Measurements from ENCODE around the gene AGBL2. TPM values are rescaled to one million over a fixed set of nuclear protein-coding genes. Genes with fewer than 3 reads are reported as not detected.

AGBL2 gene
- total and polyA plus RNA-seq, 2 of the 8 experiments (the other 6 are each of a cell fraction or from before 2014, with no cell fraction given): 2.1 to 6.5 TPM

DNA sequence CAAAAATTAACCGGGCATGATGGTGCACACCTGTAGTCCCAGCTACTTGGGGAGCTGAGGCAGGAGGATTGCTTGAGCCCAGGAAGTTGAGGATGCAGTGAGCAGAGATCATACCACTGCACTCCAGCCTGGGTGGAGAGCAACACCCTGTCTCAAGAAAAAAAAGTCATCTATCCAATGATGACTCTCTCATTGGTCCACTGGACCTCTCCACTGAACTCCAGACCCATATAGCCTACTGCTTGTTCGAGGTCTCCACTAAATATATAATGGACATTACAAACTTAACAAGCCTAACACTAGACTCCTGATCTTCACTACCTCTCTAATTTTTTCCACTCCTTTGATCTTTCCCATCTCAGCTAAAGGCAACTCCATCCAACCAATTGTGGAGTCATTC, 39.3 kb downstream of the AGBL2 start (continued):
- no peak for TF ChIP-seq RNF2 (IDR thresholded peaks at IDR 0.05; ENCODE audit: borderline replicate concordance, low read depth, low read length, missing control alignments, poor library complexity, severe bottlenecking)
- no peak for TF ChIP-seq RXRA (IDR thresholded peaks at IDR 0.05; ENCODE audit: insufficient read depth, low read depth, low read length)
- TF ChIP-seq KDM5A (IDR thresholded peaks at IDR 0.05; ENCODE audit: low read length): no peak
- no peak for TF ChIP-seq NRF1 (IDR thresholded peaks at IDR 0.05; ENCODE audit: low read depth, low read length)
- no peak for TF ChIP-seq FOSL1 (IDR thresholded peaks at IDR 0.05; ENCODE audit: insufficient read depth, low read depth, low read length)
- TF ChIP-seq CBX8 (IDR thresholded peaks at IDR 0.05; ENCODE audit: borderline replicate concordance, low read depth, low read length): no peak
- no peak for TF ChIP-seq CEBPB (IDR thresholded peaks at IDR 0.05; ENCODE audit: low read depth, low read length)
- no peak for TF ChIP-seq EP300 (IDR thresholded peaks at IDR 0.05; ENCODE audit: borderline replicate concordance in 1 of 2, low read depth in 2 of 2, low read length in 2 of 2)

All from H1 (cell line).